Liver (tissue), 9 donors: Measurements from ENCODE around the gene CCT4. TPM values are rescaled to one million over a fixed set of nuclear protein-coding genes. Genes with fewer than 3 reads are reported as not detected.

Experiments used
- DNase-seq: peaks from one replicate; pipeline ENCODE4 v3.0.0-alpha.2; 2017; ENCODE audit warnings: low spot score
- H3K27ac ChIP-seq, 2 donors: one replicate each; pipeline ENCODE4 v1.7.0; 2013; ENCODE audit warnings: inconsistent platforms in 2 of 2, low read length in 2 of 2, control low read depth in 1 of 2, low read depth in 1 of 2, mild to moderate bottlenecking in 1 of 2
- H3K27me3 ChIP-seq, 4 donors: one replicate each; pipeline versions ENCODE4 v1.6.1 to v1.7.0; 2013; ENCODE audit warnings: low read length in 3 of 4, inconsistent platforms in 1 of 4, mild to moderate bottlenecking in 1 of 4, moderate library complexity in 1 of 4; ENCODE audit not compliant: control insufficient read depth in 4 of 4, insufficient read depth in 4 of 4
- H3K36me3 ChIP-seq, 4 donors: one replicate each; pipeline versions ENCODE4 v1.6.1 to v1.7.0; 2013; ENCODE audit warnings: low read length in 3 of 4, mild to moderate bottlenecking in 3 of 4, low read depth in 1 of 4, moderate library complexity in 1 of 4; ENCODE audit not compliant: control insufficient read depth in 4 of 4, insufficient read depth in 3 of 4
- H3K4me1 ChIP-seq, 4 donors: one replicate each; pipeline versions ENCODE4 v1.6.1 to v1.7.0; 2013; ENCODE audit warnings: low read length in 3 of 4, mild to moderate bottlenecking in 3 of 4, moderate library complexity in 1 of 4; ENCODE audit not compliant: control insufficient read depth in 4 of 4, insufficient read depth in 4 of 4
- H3K4me3 ChIP-seq, 3 donors: one replicate each; pipeline versions ENCODE4 v1.6.1 to v1.7.0; 2013; ENCODE audit warnings: low read length in 3 of 3, control low read depth in 1 of 3, low read depth in 1 of 3, mild to moderate bottlenecking in 1 of 3
- H3K9ac ChIP-seq, 2 donors: one replicate each; pipeline ENCODE4 v1.7.0; 2013; ENCODE audit warnings: low read length in 2 of 2, mild to moderate bottlenecking in 2 of 2, moderate library complexity in 2 of 2, control low read depth in 1 of 2, low read depth in 1 of 2
- H3K9me3 ChIP-seq, 4 donors: one replicate each; pipeline versions ENCODE4 v1.6.1 to v1.7.0; 2013; ENCODE audit warnings: low read length in 3 of 4; ENCODE audit not compliant: control insufficient read depth in 4 of 4
- EGR1 ChIP-seq, 2 donors: IDR thresholded peaks; 2 replicates each; pipeline ENCODE4 v1.6.1; 2016 to 2018; ENCODE audit warnings: antibody characterized with exemption in 2 of 2, low read depth in 2 of 2
- FOXA1 ChIP-seq: IDR thresholded peaks from 2 replicates; pipeline ENCODE4 v1.6.1; 2016; ENCODE audit warnings: antibody characterized with exemption
- FOXA2 ChIP-seq: IDR thresholded peaks from 2 replicates; pipeline ENCODE4 v1.6.1; 2016; ENCODE audit warnings: antibody characterized with exemption
- GABPA ChIP-seq, 2 donors: IDR thresholded peaks in 1 of 2; conservative IDR thresholded peaks in 1 of 2; 2 replicates each; pipeline ENCODE4 v1.6.1; 2016; ENCODE audit warnings: antibody characterized with exemption in 2 of 2, mild to moderate bottlenecking in 1 of 2, moderate library complexity in 1 of 2
- HNF4A ChIP-seq, 2 donors: conservative IDR thresholded peaks; 2 replicates each; pipeline ENCODE4 v1.6.1; 2016; ENCODE audit warnings: antibody characterized with exemption in 2 of 2, mild to moderate bottlenecking in 2 of 2
- HNF4G ChIP-seq: IDR thresholded peaks from 2 replicates; pipeline ENCODE4 v1.6.1; 2016; ENCODE audit warnings: antibody characterized with exemption
- JUND ChIP-seq, 2 donors: IDR thresholded peaks; 2 replicates each; pipeline ENCODE4 v1.6.1; 2016; ENCODE audit warnings: antibody characterized with exemption in 2 of 2
- NR2F2 ChIP-seq: IDR thresholded peaks from 2 replicates; pipeline ENCODE4 v1.6.1; 2016; ENCODE audit warnings: antibody characterized with exemption
- RAD21 ChIP-seq, 2 donors: IDR thresholded peaks; 2 replicates each; pipeline ENCODE4 v1.6.1; 2016; ENCODE audit warnings: antibody characterized with exemption in 2 of 2, mild to moderate bottlenecking in 2 of 2
- RXRA ChIP-seq, 2 donors: IDR thresholded peaks; 2 replicates each; pipeline ENCODE4 v1.6.1; 2017 to 2018; ENCODE audit warnings: antibody characterized with exemption in 2 of 2, mild to moderate bottlenecking in 1 of 2
- SP1 ChIP-seq: IDR thresholded peaks from 2 replicates; pipeline ENCODE4 v1.6.1; 2018; ENCODE audit warnings: antibody characterized with exemption, mild to moderate bottlenecking
- TAF1 ChIP-seq: conservative IDR thresholded peaks from 2 replicates; pipeline ENCODE4 v1.6.1; 2016; ENCODE audit warnings: antibody characterized with exemption, mild to moderate bottlenecking
- YY1 ChIP-seq: IDR thresholded peaks from 2 replicates; pipeline ENCODE4 v1.6.1; 2016; ENCODE audit warnings: antibody characterized with exemption, mild to moderate bottlenecking
- WGBS: extraction: QIAGEN DNeasy Blood & Tissue Kit; methylation state at CpG from one replicate; pipeline ENCODE4 v1.1.7; 2013; 5-methylcytosine and 5-hydroxymethylcytosine counted together
- polyA plus RNA-seq, 2 donors: library from polyadenylated mRNA; stranded (reverse) in 1 of 2; unstranded in 1 of 2; fragments of 200-250 nt in 1 of 2; fragments of >200 nt in 1 of 2; fragmentation: Nextera tagmentation in 1 of 2; extraction: Ambion mirVana in 1 of 2; gene quantifications; one replicate each; pipeline versions ENCODE4 v1.2.1 to v1.2.3, GENCODE V29; 2013 to 2015
- total RNA-seq, 2 donors: library from RNA; depleted of rRNA; stranded (reverse); fragments of >200 nt; gene quantifications; one replicate each; pipeline ENCODE4 v1.2.3, GENCODE V29; 2014
- TF ChIP-seq, protein P1 (sequence below): IDR thresholded peaks from 2 replicates; pipeline ENCODE4 v1.6.1; 2016; ENCODE audit warnings: antibody characterized with exemption
- TF ChIP-seq, protein P2 (sequence below): IDR thresholded peaks from 2 replicates; pipeline ENCODE4 v1.6.1; 2016; ENCODE audit warnings: antibody characterized with exemption
- TF ChIP-seq, protein P3 (sequence below): IDR thresholded peaks from 2 replicates; pipeline ENCODE4 v1.6.1; 2016; ENCODE audit warnings: antibody characterized with exemption, mild to moderate bottlenecking
- TF ChIP-seq, protein P4 (sequence below): fragments of 150-350 bp; IDR thresholded peaks from 2 replicates; pipeline ENCODE4 v1.5.1; 2017; ENCODE audit warnings: improper control_type of control experiment, low read depth, low read length; ENCODE audit not compliant: missing input control
- TF ChIP-seq, protein P5 (sequence below): IDR thresholded peaks from 2 replicates; pipeline ENCODE4 v1.6.1; 2016; ENCODE audit warnings: antibody characterized with exemption
- donor health status: healthy.
- donor health status: healthy.
- donor health status: healthy.
- donor health status: healthy.
- donor health status: healthy.

The CCT4 gene
- total and polyA plus RNA-seq, 4 donors = 35.7 to 65.2 (median 38.4) TPM

DNA sequence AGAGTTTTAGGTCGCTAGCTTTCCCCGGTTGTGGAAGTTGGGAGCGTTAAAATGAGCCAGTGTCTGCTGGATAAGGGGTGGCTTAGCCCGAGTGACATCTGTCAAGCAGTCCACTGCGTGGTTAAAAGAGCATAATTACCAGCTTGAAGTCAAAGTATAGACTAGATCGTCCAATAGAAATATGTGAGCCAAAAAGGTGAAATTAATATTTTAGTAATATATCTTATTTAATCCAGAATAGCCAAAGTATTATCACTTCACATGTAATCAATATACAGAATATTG is 17.7 kb upstream of the CCT4 start:
- Histone ChIP-seq H3K9me3 (no peaks in the 10 kb centered on the region), H3K9ac (peak overlapping the region; percentile 86 to 95), H3K27me3 (no peaks in the 10 kb centered on the region), H3K27ac (no peak overlapping the region), H3K4me1 (peaks cover 3 to 26% (median 14%) of the 10 kb centered on the region in 4 donors), H3K4me3 (peak overlapping the region; percentile 71 to 98 (median 89)), H3K36me3 (no peaks in the 10 kb centered on the region)
- DNase-seq = no peak
- TF ChIP-seq RXRA (IDR thresholded peaks at IDR 0.05) = no peak
- TF ChIP-seq TAF1 = no peak
- TF ChIP-seq HNF4A (conservative IDR thresholded peaks at IDR 0.05) = no peak
- no peak for TF ChIP-seq SP1
- TF ChIP-seq, protein P1, sequence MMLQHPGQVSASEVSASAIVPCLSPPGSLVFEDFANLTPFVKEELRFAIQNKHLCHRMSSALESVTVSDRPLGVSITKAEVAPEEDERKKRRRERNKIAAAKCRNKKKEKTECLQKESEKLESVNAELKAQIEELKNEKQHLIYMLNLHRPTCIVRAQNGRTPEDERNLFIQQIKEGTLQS = no peak
- no peak for TF ChIP-seq EGR1 (IDR thresholded peaks at IDR 0.05; ENCODE audit: low read depth in 2 of 2)
- TF ChIP-seq RAD21 (IDR thresholded peaks at IDR 0.05) = no peak
- TF ChIP-seq YY1 = no peak
- no peak for TF ChIP-seq FOXA1
- TF ChIP-seq, protein P2, sequence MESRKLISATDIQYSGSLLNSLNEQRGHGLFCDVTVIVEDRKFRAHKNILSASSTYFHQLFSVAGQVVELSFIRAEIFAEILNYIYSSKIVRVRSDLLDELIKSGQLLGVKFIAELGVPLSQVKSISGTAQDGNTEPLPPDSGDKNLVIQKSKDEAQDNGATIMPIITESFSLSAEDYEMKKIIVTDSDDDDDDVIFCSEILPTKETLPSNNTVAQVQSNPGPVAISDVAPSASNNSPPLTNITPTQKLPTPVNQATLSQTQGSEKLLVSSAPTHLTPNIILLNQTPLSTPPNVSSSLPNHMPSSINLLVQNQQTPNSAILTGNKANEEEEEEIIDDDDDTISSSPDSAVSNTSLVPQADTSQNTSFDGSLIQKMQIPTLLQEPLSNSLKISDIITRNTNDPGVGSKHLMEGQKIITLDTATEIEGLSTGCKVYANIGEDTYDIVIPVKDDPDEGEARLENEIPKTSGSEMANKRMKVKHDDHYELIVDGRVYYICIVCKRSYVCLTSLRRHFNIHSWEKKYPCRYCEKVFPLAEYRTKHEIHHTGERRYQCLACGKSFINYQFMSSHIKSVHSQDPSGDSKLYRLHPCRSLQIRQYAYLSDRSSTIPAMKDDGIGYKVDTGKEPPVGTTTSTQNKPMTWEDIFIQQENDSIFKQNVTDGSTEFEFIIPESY = no peak
- TF ChIP-seq JUND (IDR thresholded peaks at IDR 0.05) = no peak
- no peak for TF ChIP-seq HNF4G
- no peak for TF ChIP-seq GABPA (IDR thresholded peaks at IDR 0.05 in 1 of 2, conservative IDR thresholded peaks at IDR 0.05 in 1 of 2)
- TF ChIP-seq, protein P3, sequence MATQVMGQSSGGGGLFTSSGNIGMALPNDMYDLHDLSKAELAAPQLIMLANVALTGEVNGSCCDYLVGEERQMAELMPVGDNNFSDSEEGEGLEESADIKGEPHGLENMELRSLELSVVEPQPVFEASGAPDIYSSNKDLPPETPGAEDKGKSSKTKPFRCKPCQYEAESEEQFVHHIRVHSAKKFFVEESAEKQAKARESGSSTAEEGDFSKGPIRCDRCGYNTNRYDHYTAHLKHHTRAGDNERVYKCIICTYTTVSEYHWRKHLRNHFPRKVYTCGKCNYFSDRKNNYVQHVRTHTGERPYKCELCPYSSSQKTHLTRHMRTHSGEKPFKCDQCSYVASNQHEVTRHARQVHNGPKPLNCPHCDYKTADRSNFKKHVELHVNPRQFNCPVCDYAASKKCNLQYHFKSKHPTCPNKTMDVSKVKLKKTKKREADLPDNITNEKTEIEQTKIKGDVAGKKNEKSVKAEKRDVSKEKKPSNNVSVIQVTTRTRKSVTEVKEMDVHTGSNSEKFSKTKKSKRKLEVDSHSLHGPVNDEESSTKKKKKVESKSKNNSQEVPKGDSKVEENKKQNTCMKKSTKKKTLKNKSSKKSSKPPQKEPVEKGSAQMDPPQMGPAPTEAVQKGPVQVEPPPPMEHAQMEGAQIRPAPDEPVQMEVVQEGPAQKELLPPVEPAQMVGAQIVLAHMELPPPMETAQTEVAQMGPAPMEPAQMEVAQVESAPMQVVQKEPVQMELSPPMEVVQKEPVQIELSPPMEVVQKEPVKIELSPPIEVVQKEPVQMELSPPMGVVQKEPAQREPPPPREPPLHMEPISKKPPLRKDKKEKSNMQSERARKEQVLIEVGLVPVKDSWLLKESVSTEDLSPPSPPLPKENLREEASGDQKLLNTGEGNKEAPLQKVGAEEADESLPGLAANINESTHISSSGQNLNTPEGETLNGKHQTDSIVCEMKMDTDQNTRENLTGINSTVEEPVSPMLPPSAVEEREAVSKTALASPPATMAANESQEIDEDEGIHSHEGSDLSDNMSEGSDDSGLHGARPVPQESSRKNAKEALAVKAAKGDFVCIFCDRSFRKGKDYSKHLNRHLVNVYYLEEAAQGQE = no peak
- no peak for TF ChIP-seq NR2F2
- TF ChIP-seq, protein P4, sequence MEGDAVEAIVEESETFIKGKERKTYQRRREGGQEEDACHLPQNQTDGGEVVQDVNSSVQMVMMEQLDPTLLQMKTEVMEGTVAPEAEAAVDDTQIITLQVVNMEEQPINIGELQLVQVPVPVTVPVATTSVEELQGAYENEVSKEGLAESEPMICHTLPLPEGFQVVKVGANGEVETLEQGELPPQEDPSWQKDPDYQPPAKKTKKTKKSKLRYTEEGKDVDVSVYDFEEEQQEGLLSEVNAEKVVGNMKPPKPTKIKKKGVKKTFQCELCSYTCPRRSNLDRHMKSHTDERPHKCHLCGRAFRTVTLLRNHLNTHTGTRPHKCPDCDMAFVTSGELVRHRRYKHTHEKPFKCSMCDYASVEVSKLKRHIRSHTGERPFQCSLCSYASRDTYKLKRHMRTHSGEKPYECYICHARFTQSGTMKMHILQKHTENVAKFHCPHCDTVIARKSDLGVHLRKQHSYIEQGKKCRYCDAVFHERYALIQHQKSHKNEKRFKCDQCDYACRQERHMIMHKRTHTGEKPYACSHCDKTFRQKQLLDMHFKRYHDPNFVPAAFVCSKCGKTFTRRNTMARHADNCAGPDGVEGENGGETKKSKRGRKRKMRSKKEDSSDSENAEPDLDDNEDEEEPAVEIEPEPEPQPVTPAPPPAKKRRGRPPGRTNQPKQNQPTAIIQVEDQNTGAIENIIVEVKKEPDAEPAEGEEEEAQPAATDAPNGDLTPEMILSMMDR = no peak
- TF ChIP-seq, protein P5, sequence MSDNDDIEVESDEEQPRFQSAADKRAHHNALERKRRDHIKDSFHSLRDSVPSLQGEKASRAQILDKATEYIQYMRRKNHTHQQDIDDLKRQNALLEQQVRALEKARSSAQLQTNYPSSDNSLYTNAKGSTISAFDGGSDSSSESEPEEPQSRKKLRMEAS = no peak
- no peak for TF ChIP-seq FOXA2
- under 1% methylated on average over 6 of the region's 6 CpGs for WGBS
